Fibroblast of peridontal ligament (primary cell): ENCODE measurements around the gene ATG4B.

Experiments
- DNase-seq: peaks from one replicate; pipeline ENCODE4 v3.0.0-alpha.2; 2010; ENCODE audit errors: extremely low read depth

The ATG4B gene

GRCh38 chr2:241613017-241613780 lies 24.3 kb upstream of the ATG4B start:
- DNase-seq, result no peak

GRCh38 chr2:241615041-241615440 lies 22.5 kb upstream of the ATG4B start:
- DNase-seq, result no peak

- DNase-seq, result no peak
Observed at GRCh38 chr2:241615522-241616052, 21.9 kb upstream of the ATG4B start.

GRCh38 chr2:241616168-241617125 lies 21.0 kb upstream of the ATG4B start:
- DNase-seq, result no peak

- DNase-seq, result no peak
Observed at GRCh38 chr2:241617431-241618154, 19.9 kb upstream of the ATG4B start.

- DNase-seq, result no peak
Observed at GRCh38 chr2:241618296-241618805, 19.1 kb upstream of the ATG4B start.

- no peak for DNase-seq
Observed at GRCh38 chr2:241618829-241619228, 18.7 kb upstream of the ATG4B start.

- DNase-seq, result no peak
Observed at GRCh38 chr2:241619597-241620418, 17.7 kb upstream of the ATG4B start.

GRCh38 chr2:241620419-241620769 lies 17.1 kb upstream of the ATG4B start:
- DNase-seq, result no peak

GRCh38 chr2:241627675-241628074 lies 9.8 kb upstream of the ATG4B start:
- no peak for DNase-seq

GRCh38 chr2:241629762-241630435 lies 7.6 kb upstream of the ATG4B start:
- DNase-seq, result peak; percentile 47

GRCh38 chr2:241632478-241633325 lies 4.8 kb upstream of the ATG4B start:
- no peak for DNase-seq

- DNase-seq, result no peak
Observed at GRCh38 chr2:241633561-241633960, 3.9 kb upstream of the ATG4B start.

- peak; percentile 27 for DNase-seq
Observed at GRCh38 chr2:241635756-241636155, 1.7 kb upstream of the ATG4B start.

- DNase-seq, result peak; percentile 11
Observed at GRCh38 chr2:241636182-241637017, 1.1 kb upstream of the ATG4B start.

- DNase-seq, result peak; percentile 20
Observed at GRCh38 chr2:241637795-241638660, 535 bp downstream of the ATG4B start.

GRCh38 chr2:241638940-241639339 lies 1.4 kb downstream of the ATG4B start:
- DNase-seq, result no peak
